HG02798 (cell line): ENCODE measurements around the gene LBP.
"Not testable (repeated sequence)": the region's sequence is repeated elsewhere in the genome, so short reads cannot be mapped to it uniquely, and the experiment has no call there.

Experiments
- ATAC-seq: cut with Tn5 transposase; IDR thresholded peaks from one replicate; pipeline ENCODE4 v1.9.1; 2021; ENCODE audit warnings: mild to moderate bottlenecking; ENCODE audit not compliant: unreplicated experiment, poor library complexity

The LBP gene

GRCh38 chr20:38317422-38317821, 28.9 kb upstream of the LBP start:
- ATAC-seq, result no peak

- ATAC-seq, result no peak
These were observed 26.1 kb upstream of the LBP start for GRCh38 chr20:38320221-38320620.

GRCh38 chr20:38321959-38322598, 24.2 kb upstream of the LBP start:
- no peak for ATAC-seq

- ATAC-seq, result no peak
These were observed 22.1 kb upstream of the LBP start for GRCh38 chr20:38324159-38324558.

- no peak for ATAC-seq
These were observed 21.1 kb upstream of the LBP start for GRCh38 chr20:38325167-38325566.

- ATAC-seq, result no peak
These were observed 20.4 kb upstream of the LBP start for GRCh38 chr20:38325905-38326304.

GRCh38 chr20:38326309-38326708, 20.0 kb upstream of the LBP start:
- no peak for ATAC-seq

- ATAC-seq, result no peak
These were observed 15.6 kb upstream of the LBP start for GRCh38 chr20:38330638-38331037.

GRCh38 chr20:38331245-38331644, 15.0 kb upstream of the LBP start:
- no peak for ATAC-seq

- ATAC-seq, result no peak
These were observed 14.5 kb upstream of the LBP start for GRCh38 chr20:38331814-38332213.

GRCh38 chr20:38334016-38334415, 12.3 kb upstream of the LBP start:
- no peak for ATAC-seq

GRCh38 chr20:38336726-38337125, 9.6 kb upstream of the LBP start:
- ATAC-seq, result no peak

- no peak for ATAC-seq
These were observed 8.6 kb upstream of the LBP start for GRCh38 chr20:38337561-38338140.

- ATAC-seq, result no peak
These were observed 7.3 kb upstream of the LBP start for GRCh38 chr20:38338849-38339520.

- not testable (repeated sequence) for ATAC-seq
These were observed 6.8 kb upstream of the LBP start for GRCh38 chr20:38339521-38339896.

GRCh38 chr20:38339997-38340396, 6.3 kb upstream of the LBP start:
- ATAC-seq, result no peak

- no peak for ATAC-seq
These were observed 5.6 kb upstream of the LBP start for GRCh38 chr20:38340693-38341092.

GRCh38 chr20:38342216-38342615, 4.1 kb upstream of the LBP start:
- ATAC-seq, result no peak

GRCh38 chr20:38342713-38343310, 3.5 kb upstream of the LBP start:
- no peak for ATAC-seq

- ATAC-seq, result no peak
These were observed 2.8 kb upstream of the LBP start for GRCh38 chr20:38343311-38344106.
